Upper lobe of right lung (tissue), 1 donor: ENCODE data around the gene ZNF462. TPM values are rescaled to one million over a fixed set of nuclear protein-coding genes. Genes with fewer than 3 reads are reported as not detected.
A peak's percentile ranks its signal among the peaks of the same experiment; 100 is the strongest.

ENCODE experiments used
- ATAC-seq: fragments of 200-7000 bp; cut with Tn5 transposase; one replicate; pipeline ENCODE4 v1.9.1; 2020; ENCODE audit warnings: mild to moderate bottlenecking, moderate library complexity
- DNase-seq: peaks from one replicate; pipeline ENCODE4 v3.0.0-alpha.2; 2020
- H3K27ac ChIP-seq: fragments of 200-600 bp; one replicate; pipeline ENCODE4 v1.8.0; 2022
- H3K27me3 ChIP-seq: fragments of 200-600 bp; one replicate; pipeline ENCODE4 v1.8.0; 2022; ENCODE audit warnings: mild to moderate bottlenecking
- H3K36me3 ChIP-seq: fragments of 200-600 bp; one replicate; pipeline ENCODE4 v1.8.0; 2022
- H3K4me1 ChIP-seq: fragments of 200-600 bp; one replicate; pipeline ENCODE4 v1.8.0; 2022
- H3K4me3 ChIP-seq: fragments of 200-600 bp; one replicate; pipeline ENCODE4 v1.8.0; 2022; ENCODE audit warnings: mild to moderate bottlenecking
- H3K9me3 ChIP-seq: fragments of 200-600 bp; one replicate; pipeline ENCODE4 v1.8.0; 2022
- CTCF ChIP-seq: fragments of 200-600 bp; IDR thresholded peaks from one replicate; pipeline ENCODE4 v1.8.0; 2022; ENCODE audit warnings: antibody characterized with exemption
- intact Hi-C: fragments of 100-400 bp; cut with DNase I; formaldehyde crosslinking; loops from one replicate; pipeline ENCODE4 v1.11.0; 2022
- total RNA-seq: library from RNA; stranded (reverse); fragmentation: NEBNext Ultra II Directional; extraction: Animal tissue kit (Norgen Biotek cat#: 25700); gene quantifications from one replicate; pipeline ENCODE4 v1.2.1, GENCODE V29; 2021
- donor health status: DM: no; HTN: yes; CAD: no; lungs with severe emphysema.

ZNF462 gene
- total RNA-seq, 1 donor from 2014 or later = 25.4 TPM

- no peaks in the 10 kb centered on the region for H3K27me3 ChIP-seq
- no peak for TF ChIP-seq CTCF
- peak overlapping the region; percentile 18 for H3K27ac ChIP-seq
- peak; percentile 39 for ATAC-seq
- intact Hi-C loops = no loop called here
- H3K9me3 ChIP-seq = no peaks in the 10 kb centered on the region
- DNase-seq = peak; percentile 70
- H3K36me3 ChIP-seq = no peaks in the 10 kb centered on the region
- no peaks in the 10 kb centered on the region for H3K4me1 ChIP-seq
- peak overlapping the region; percentile 61 for H3K4me3 ChIP-seq
These were observed 2.8 kb upstream of the ZNF462 start for GRCh38 chr9:106859957-106860720.

GRCh38 chr9:106860721-106861639 is 2.0 kb upstream of the ZNF462 start:
- Histone ChIP-seq H3K36me3 (no peaks in the 10 kb centered on the region), H3K27ac (peak overlapping the region; percentile 18), H3K9me3 (no peaks in the 10 kb centered on the region), H3K4me1 (no peaks in the 10 kb centered on the region), H3K27me3 (no peaks in the 10 kb centered on the region), H3K4me3 (peak overlapping the region; percentile 61)
- TF ChIP-seq CTCF = no peak
- ATAC-seq = peak; percentile 40
- intact Hi-C loops = no loop called here
- DNase-seq = peak; percentile 75

GRCh38 chr9:106861640-106862109 is 1.3 kb upstream of the ZNF462 start:
- H3K4me3 ChIP-seq = peak overlapping the region; percentile 61
- ATAC-seq = no peak
- no peak for DNase-seq
- intact Hi-C loops = no loop called here
- H3K4me1 ChIP-seq = no peaks in the 10 kb centered on the region
- H3K27me3 ChIP-seq = no peaks in the 10 kb centered on the region
- no peaks in the 10 kb centered on the region for H3K36me3 ChIP-seq
- no peak for TF ChIP-seq CTCF
- no peaks in the 10 kb centered on the region for H3K9me3 ChIP-seq
- peak overlapping the region; percentile 27 for H3K27ac ChIP-seq

DNA sequence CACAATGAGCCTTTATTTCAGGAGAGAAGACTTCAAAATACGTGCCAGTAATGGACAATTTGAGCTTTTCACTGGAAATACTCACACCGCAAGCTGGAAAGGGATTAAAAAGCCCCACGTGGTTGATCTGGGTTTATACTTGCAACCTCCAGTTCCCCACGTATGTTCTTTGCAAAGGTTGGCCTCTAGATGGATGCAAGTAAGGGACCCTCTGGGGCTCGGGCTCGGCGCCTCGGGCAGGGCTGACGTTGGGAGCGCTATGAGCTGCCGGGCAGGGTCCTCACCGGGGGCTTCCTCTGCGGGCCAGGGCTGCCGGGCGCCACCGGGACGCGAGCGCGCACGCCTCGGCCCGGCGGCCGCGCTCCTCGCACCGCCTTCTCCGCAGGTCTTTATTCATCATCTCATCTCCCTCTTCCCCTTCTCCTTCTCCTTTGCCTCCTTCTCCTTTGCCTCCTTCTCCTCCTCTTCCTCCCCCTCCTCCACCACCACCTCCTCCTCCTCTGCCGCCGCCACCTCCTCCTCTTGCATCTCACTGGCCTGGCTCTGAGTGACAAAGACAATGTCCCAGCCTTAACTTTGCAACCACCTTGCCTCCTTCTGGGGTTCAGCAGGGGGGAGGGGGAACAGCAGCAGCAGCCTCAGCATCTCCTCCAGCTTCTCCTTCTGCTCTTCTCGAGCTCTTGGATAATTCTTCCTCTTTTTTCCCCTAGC is 701 bp upstream of the ZNF462 start:
- peak overlapping the region; percentile 80 for H3K27ac ChIP-seq
- intact Hi-C loops = no loop called here
- no peaks in the 10 kb centered on the region for H3K36me3 ChIP-seq
- no peaks in the 10 kb centered on the region for H3K4me1 ChIP-seq
- H3K9me3 ChIP-seq = no peaks in the 10 kb centered on the region
- peak overlapping the region; percentile 61 for H3K4me3 ChIP-seq
- DNase-seq = peak; percentile 68
- ATAC-seq = peak; percentile 26
- TF ChIP-seq CTCF = no peak
- no peaks in the 10 kb centered on the region for H3K27me3 ChIP-seq

- DNase-seq (no peak), ATAC-seq (no peak)
- Histone ChIP-seq H3K4me1 (peaks cover 22% of the 10 kb centered on the region), H3K4me3 (peak overlapping the region; percentile 61), H3K27ac (peak overlapping the region; percentile 80), H3K27me3 (no peaks in the 10 kb centered on the region), H3K9me3 (no peaks in the 10 kb centered on the region), H3K36me3 (no peaks in the 10 kb centered on the region)
- TF ChIP-seq CTCF = no peak
- intact Hi-C loops = no loop called here
These were observed 1.6 kb downstream of the ZNF462 start for GRCh38 chr9:106864373-106865143.
